Endothelial cell (in vitro differentiated cells): ENCODE measurements around the gene NGEF. TPM values are rescaled to one million over a fixed set of nuclear protein-coding genes. Genes with fewer than 3 reads are reported as not detected.

Experiments
- DNase-seq: peaks from one replicate; pipeline ENCODE4 v3.0.0; 2021; ENCODE audit warnings: low spot score
- H3K27ac Mint-ChIP-seq: one replicate; pipeline ENCODE4 v1.8.0; 2021; ENCODE audit warnings: mixed read lengths, inconsistent platforms; ENCODE audit not compliant: unreplicated experiment
- H3K27me3 Mint-ChIP-seq: one replicate; pipeline ENCODE4 v1.8.0; 2021; ENCODE audit warnings: mild to moderate bottlenecking, moderate library complexity, mixed read lengths, inconsistent platforms; ENCODE audit not compliant: unreplicated experiment
- H3K36me3 Mint-ChIP-seq: one replicate; pipeline ENCODE4 v1.8.0; 2021; ENCODE audit warnings: mild to moderate bottlenecking, low read depth, mixed read lengths, inconsistent platforms; ENCODE audit not compliant: unreplicated experiment
- H3K4me1 Mint-ChIP-seq: one replicate; pipeline ENCODE4 v1.8.0; 2021; ENCODE audit warnings: mild to moderate bottlenecking, mixed read lengths, inconsistent platforms; ENCODE audit not compliant: unreplicated experiment
- H3K4me3 Mint-ChIP-seq: one replicate; pipeline ENCODE4 v1.8.0; 2021; ENCODE audit warnings: mild to moderate bottlenecking, mixed read lengths, inconsistent platforms; ENCODE audit not compliant: unreplicated experiment
- H3K9me3 Mint-ChIP-seq: one replicate; pipeline ENCODE4 v1.8.0; 2021; ENCODE audit warnings: mixed read lengths, inconsistent platforms; ENCODE audit not compliant: unreplicated experiment
- CTCF ChIP-seq: fragments of 200-600 bp; sonication (generic); IDR thresholded peaks from one replicate; pipeline ENCODE4 v1.5.0; 2021; ENCODE audit warnings: antibody characterized with exemption; ENCODE audit not compliant: unreplicated experiment
- total RNA-seq: library from RNA; stranded (reverse); fragmentation: NEBNext Ultra II Directional; extraction: Animal tissue kit (Norgen Biotek cat#: 25700); gene quantifications from one replicate; pipeline ENCODE4 v1.2.1, GENCODE V29; 2021; ENCODE audit not compliant: unreplicated experiment

The NGEF gene
- total RNA-seq, 1 donor from 2014 or later, result 1.4 TPM

- Mint-ChIP-seq H3K36me3 (peaks cover 3% of the 10 kb centered on the region), H3K4me1 (no peaks in the 10 kb centered on the region), H3K27me3 (peaks cover 8% of the 10 kb centered on the region), H3K4me3 (no peak overlapping the region), H3K9me3 (no peaks in the 10 kb centered on the region), H3K27ac (no peak overlapping the region)
- no peak for TF ChIP-seq CTCF
- DNase-seq, result no peak
Measured at GRCh38 chr2:232970051-232970450, 43.0 kb downstream of the NGEF start.

GRCh38 chr2:232967474-232967873, 45.6 kb downstream of the NGEF start:
- H3K4me1 Mint-ChIP-seq, result no peaks in the 10 kb centered on the region
- DNase-seq, result no peak
- TF ChIP-seq CTCF, result no peak
- H3K4me3 Mint-ChIP-seq, result no peak overlapping the region
- H3K9me3 Mint-ChIP-seq, result no peaks in the 10 kb centered on the region
- no peak overlapping the region for H3K27ac Mint-ChIP-seq
- peaks cover 4% of the 10 kb centered on the region for H3K36me3 Mint-ChIP-seq
- H3K27me3 Mint-ChIP-seq, result peaks cover 4% of the 10 kb centered on the region

GRCh38 chr2:232966122-232966521, 46.9 kb downstream of the NGEF start:
- Mint-ChIP-seq H3K4me1 (no peaks in the 10 kb centered on the region), H3K27me3 (peaks cover 6% of the 10 kb centered on the region), H3K9me3 (no peaks in the 10 kb centered on the region), H3K27ac (no peak overlapping the region), H3K36me3 (peaks cover 4% of the 10 kb centered on the region), H3K4me3 (no peak overlapping the region)
- no peak for DNase-seq
- no peak for TF ChIP-seq CTCF

GRCh38 chr2:232963913-232964312, 49.1 kb downstream of the NGEF start:
- TF ChIP-seq CTCF, result no peak
- peaks cover 4% of the 10 kb centered on the region for H3K36me3 Mint-ChIP-seq
- no peaks in the 10 kb centered on the region for H3K9me3 Mint-ChIP-seq
- peaks cover 6% of the 10 kb centered on the region for H3K27me3 Mint-ChIP-seq
- DNase-seq, result no peak
- H3K4me3 Mint-ChIP-seq, result no peak overlapping the region
- no peak overlapping the region for H3K27ac Mint-ChIP-seq
- H3K4me1 Mint-ChIP-seq, result no peaks in the 10 kb centered on the region

- no peak overlapping the region for H3K4me3 Mint-ChIP-seq
- no peak for TF ChIP-seq CTCF
- no peak for DNase-seq
- no peaks in the 10 kb centered on the region for H3K4me1 Mint-ChIP-seq
- H3K27me3 Mint-ChIP-seq, result peaks cover 1% of the 10 kb centered on the region
- H3K36me3 Mint-ChIP-seq, result peaks cover 4% of the 10 kb centered on the region
- no peak overlapping the region for H3K27ac Mint-ChIP-seq
- H3K9me3 Mint-ChIP-seq, result no peaks in the 10 kb centered on the region
Measured at GRCh38 chr2:232960862-232961261, 52.2 kb downstream of the NGEF start.
